NCI-H1930 (cell line): ENCODE results near the gene ZNF160.
"Not testable (repeated sequence)": the region's sequence is repeated elsewhere in the genome, so short reads cannot be mapped to it uniquely, and the experiment has no call there.

Experiments
- DNase-seq, 2 experiments: peaks; one replicate each; lab custom pipeline; 2025; lab: John Stamatoyannopoulos, UW

The ZNF160 gene

GRCh38 chr19:53091413-53092254 lies 11.6 kb downstream of the ZNF160 start:
- no peak for DNase-seq

GRCh38 chr19:53088091-53088490 lies 15.1 kb downstream of the ZNF160 start:
- no peak for DNase-seq

GRCh38 chr19:53086949-53087348 lies 16.3 kb downstream of the ZNF160 start:
- DNase-seq, result no peak

GRCh38 chr19:53085496-53085895 lies 17.7 kb downstream of the ZNF160 start:
- no peak for DNase-seq

- DNase-seq, result no peak
Observed at GRCh38 chr19:53082929-53083328, 20.3 kb downstream of the ZNF160 start.

- no peak for DNase-seq
Observed at GRCh38 chr19:53079313-53079924, 23.8 kb downstream of the ZNF160 start.

- no peak for DNase-seq
Observed at GRCh38 chr19:53078668-53079067, 24.6 kb downstream of the ZNF160 start.

GRCh38 chr19:53076984-53077383 lies 26.2 kb downstream of the ZNF160 start:
- no peak for DNase-seq

- no peak for DNase-seq
Observed at GRCh38 chr19:53068834-53069233, 34.4 kb downstream of the ZNF160 start.

GRCh38 chr19:53068199-53068598 lies 35.0 kb downstream of the ZNF160 start:
- DNase-seq, result no peak

GRCh38 chr19:53057904-53058580 lies 45.2 kb downstream of the ZNF160 start:
- DNase-seq, result peak; percentile 71 to 79

- DNase-seq, result no peak
Observed at GRCh38 chr19:53055117-53055516, 48.1 kb downstream of the ZNF160 start.

- DNase-seq, result no peak
Observed at GRCh38 chr19:53047379-53047778, 55.8 kb downstream of the ZNF160 start.

GRCh38 chr19:53045536-53045935 lies 57.7 kb downstream of the ZNF160 start:
- no peak for DNase-seq

- DNase-seq, result no peak
Observed at GRCh38 chr19:53041366-53041765, 61.9 kb downstream of the ZNF160 start.

- peak; percentile 52 to 79 for DNase-seq
Observed at GRCh38 chr19:53037101-53038097, 65.8 kb downstream of the ZNF160 start.

GRCh38 chr19:53034948-53035675 lies 68.1 kb downstream of the ZNF160 start:
- DNase-seq, result no peak

GRCh38 chr19:53034054-53034453 lies 69.2 kb downstream of the ZNF160 start:
- no peak for DNase-seq

GRCh38 chr19:53028306-53028705 lies 74.9 kb downstream of the ZNF160 start:
- not testable (repeated sequence) for DNase-seq

- peak in 1 of 2 experiments; percentile 47 for DNase-seq
Observed at GRCh38 chr19:53019684-53020083, 83.5 kb downstream of the ZNF160 start.
